Activated CD8-positive, alpha-beta T cell treated with anti-CD3 and anti-CD28 coated beads for 36 hours (primary cell): ENCODE data around the gene DAZAP1. TPM values are rescaled to one million over a fixed set of nuclear protein-coding genes. Genes with fewer than 3 reads are reported as not detected.

Experiments used
- ATAC-seq: fragments of 200-7000 bp; cut with Tn5 transposase; one replicate; pipeline ENCODE4 v1.10.0; 2021; ENCODE audit warnings: mild to moderate bottlenecking, moderate library complexity
- CTCF ChIA-PET: fragments of 350-600 bp; sonication (Branson Sonifier 250); formaldehyde crosslinking; loops from one replicate; lab custom pipeline; 2021; ENCODE audit warnings: antibody characterized with exemption; lab: Charles Lee
- POLR2A ChIA-PET: fragments of 350-600 bp; sonication (Branson Sonifier 250); formaldehyde crosslinking; loops from one replicate; lab custom pipeline; 2021; ENCODE audit warnings: antibody characterized with exemption; lab: Charles Lee
- DNase-seq: peaks from one replicate; pipeline ENCODE4 v3.0.0-alpha.2; 2020
- H3K27ac Mint-ChIP-seq: one replicate; pipeline ENCODE4 v1.8.0; 2021; ENCODE audit warnings: mild to moderate bottlenecking, mixed read lengths
- H3K27me3 Mint-ChIP-seq: one replicate; pipeline ENCODE4 v1.8.0; 2021; ENCODE audit warnings: mixed read lengths
- H3K36me3 Mint-ChIP-seq: one replicate; pipeline ENCODE4 v1.8.0; 2021; ENCODE audit warnings: low read depth, mixed read lengths
- H3K4me1 Mint-ChIP-seq: one replicate; pipeline ENCODE4 v1.8.0; 2021; ENCODE audit warnings: low read depth, mixed read lengths
- H3K4me3 Mint-ChIP-seq: one replicate; pipeline ENCODE4 v1.8.0; 2021; ENCODE audit warnings: mild to moderate bottlenecking, moderate library complexity, mixed read lengths
- H3K9me3 Mint-ChIP-seq: one replicate; pipeline ENCODE4 v1.8.0; 2021; ENCODE audit warnings: mixed read lengths
- CTCF ChIP-seq: fragments of 200-600 bp; IDR thresholded peaks from one replicate; pipeline ENCODE4 v1.8.0; 2022; ENCODE audit warnings: antibody characterized with exemption, mild to moderate bottlenecking
- intact Hi-C: fragments of 100-400 bp; cut with micrococcal nuclease; formaldehyde crosslinking; loops from one replicate; pipeline ENCODE4 v1.10.0; 2022
- total RNA-seq, 2 experiments: library from RNA; stranded (reverse); gene quantifications; one replicate each; pipeline ENCODE4 v1.2.3, GENCODE V29; 2021

The DAZAP1 gene
- total RNA-seq, 2 experiments from 2014 or later = 263 to 283 TPM

DNA sequence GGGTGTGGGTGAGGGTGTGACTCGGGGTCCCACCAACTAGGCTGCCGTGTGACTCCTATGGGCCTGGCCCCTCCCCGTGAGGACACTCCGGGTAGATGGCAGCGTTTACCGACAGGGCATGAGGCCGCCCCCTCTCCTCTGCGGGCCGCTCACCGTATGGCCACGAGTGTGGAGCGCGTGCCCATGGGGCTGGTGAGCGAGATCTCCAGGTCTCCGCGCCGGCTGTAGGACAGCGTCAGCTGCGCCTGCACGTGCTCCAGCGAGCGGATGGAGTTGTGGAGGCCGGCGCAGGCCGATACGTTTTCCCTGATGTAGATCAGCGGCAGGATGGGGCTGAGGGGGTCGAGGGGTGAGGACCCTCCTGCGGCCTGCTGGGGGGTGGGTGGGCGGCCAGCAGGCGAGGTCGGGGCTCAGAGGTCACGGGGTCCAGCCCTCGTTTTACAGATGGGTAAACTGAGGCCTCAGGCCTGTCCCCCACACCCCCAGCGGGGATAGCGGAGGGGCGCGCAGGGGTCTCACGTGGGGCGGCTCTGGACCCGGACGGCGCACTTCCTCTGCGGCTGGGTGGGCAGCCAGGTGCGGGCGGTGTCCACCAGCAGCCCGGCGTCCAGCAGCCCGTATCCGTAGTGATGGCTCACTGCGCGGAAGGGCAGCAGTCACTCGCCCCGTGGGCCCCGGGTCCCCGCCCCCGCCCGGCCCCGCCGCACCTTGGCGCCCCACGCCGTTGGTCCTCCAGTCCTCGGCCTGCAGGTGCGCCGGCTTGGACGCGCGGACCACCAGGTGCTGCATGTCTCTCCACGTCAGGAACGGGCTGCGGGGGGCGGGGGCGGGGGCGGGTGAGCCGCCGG, 76.0 kb downstream of the DAZAP1 start:
- Mint-ChIP-seq H3K4me1 (peaks cover 4% of the 10 kb centered on the region), H3K27ac (no peak overlapping the region), H3K4me3 (no peak overlapping the region), H3K9me3 (no peaks in the 10 kb centered on the region), H3K27me3 (no peaks in the 10 kb centered on the region), H3K36me3 (peaks cover 3% of the 10 kb centered on the region)
- ATAC-seq (no peak), DNase-seq (no peak)
- POLR2A ChIA-PET = no interaction called here
- no peak for TF ChIP-seq CTCF
- CTCF ChIA-PET = no interaction called here
- intact Hi-C loops = no loop called here

DNA sequence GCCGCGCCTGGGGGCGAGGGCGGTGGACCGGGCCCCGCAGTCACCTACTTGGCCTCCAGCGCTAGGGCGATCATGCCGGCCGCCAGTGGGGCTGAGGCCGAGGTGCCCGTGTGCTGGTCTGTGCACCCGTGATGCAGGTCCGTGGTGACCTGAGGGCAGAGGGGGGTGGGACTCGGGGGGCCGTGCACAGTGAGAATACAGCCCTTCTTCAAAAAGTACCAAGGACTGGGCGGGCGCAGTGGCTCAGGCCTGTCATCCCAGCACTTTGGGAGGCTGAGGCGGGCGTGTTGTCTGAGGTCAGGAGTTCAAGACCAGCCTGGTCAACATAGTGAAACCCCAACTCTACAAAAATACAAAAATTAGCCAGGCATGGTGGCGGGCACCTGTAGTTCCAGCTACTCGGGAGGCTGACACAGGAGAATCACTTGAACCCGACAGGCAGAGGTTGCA, 76.6 kb downstream of the DAZAP1 start:
- Mint-ChIP-seq H3K27ac (no peak overlapping the region), H3K9me3 (no peaks in the 10 kb centered on the region), H3K27me3 (no peaks in the 10 kb centered on the region), H3K36me3 (peaks cover 2% of the 10 kb centered on the region), H3K4me3 (no peak overlapping the region), H3K4me1 (peaks cover 3% of the 10 kb centered on the region)
- no peak for TF ChIP-seq CTCF
- intact Hi-C loops = no loop called here
- DNase-seq (no peak), ATAC-seq (no peak)
- POLR2A ChIA-PET = no interaction called here
- CTCF ChIA-PET = no interaction called here

Other genes with a start within 250 kb of the DAZAP1 start
- 10 to 100 TPM; 41.7 to 42.0 TPM for gene SBNO2, start 233.3 kb upstream of the DAZAP1 start, total RNA-seq
- 10 to 100 TPM; 55.1 to 58.0 TPM for gene STK11, start 201.8 kb upstream of the DAZAP1 start, total RNA-seq
- gene CBARP, start 169.6 kb upstream of the DAZAP1 start, total RNA-seq = under 1 TPM; 0.49 to 0.86 TPM
- 100 to 1,000 TPM; 186 to 199 TPM for gene ATP5F1D, start 165.8 kb upstream of the DAZAP1 start, total RNA-seq
- 10 to 100 TPM; 41.1 to 43.9 TPM for gene MIDN, start 159.0 kb upstream of the DAZAP1 start, total RNA-seq
- gene CIRBP, start 138.3 kb upstream of the DAZAP1 start, total RNA-seq = 100 to 1,000 TPM; 161 to 180 TPM
- 10 to 100 TPM; 77.0 to 88.0 TPM for gene FAM174C, start 132.1 kb upstream of the DAZAP1 start, total RNA-seq
- not detected for gene EFNA2, start 121.7 kb upstream of the DAZAP1 start, total RNA-seq
- gene NDUFS7, start 23.7 kb upstream of the DAZAP1 start, total RNA-seq = 100 to 1,000 TPM; 113 to 120 TPM
- 10 to 100 TPM; 27.8 to 29.5 TPM for gene GAMT, start 6.0 kb upstream of the DAZAP1 start, total RNA-seq
- gene RPS15, start 30.8 kb downstream of the DAZAP1 start, total RNA-seq = 1,000 to 10,000 TPM; 1,854 to 1,879 TPM
- gene APC2, start 42.5 kb downstream of the DAZAP1 start, total RNA-seq = under 1 TPM; 0.07 to 0.29 TPM
- 10 to 100 TPM; 21.3 to 21.5 TPM for gene C19orf25, start 71.6 kb downstream of the DAZAP1 start, total RNA-seq
- 1 to 10 TPM; 4.4 to 4.7 TPM for gene PCSK4, start 82.8 kb downstream of the DAZAP1 start, total RNA-seq
- 1 to 10 TPM; 2.0 to 2.4 TPM for gene REEP6, start 83.6 kb downstream of the DAZAP1 start, total RNA-seq
- gene ADAMTSL5, start 105.4 kb downstream of the DAZAP1 start, total RNA-seq = 1 to 10 TPM; 1.3 TPM
- not detected for gene PLK5, start 116.5 kb downstream of the DAZAP1 start, total RNA-seq
- 1 to 10 TPM; 5.0 to 5.5 TPM for gene MEX3D, start 160.7 kb downstream of the DAZAP1 start, total RNA-seq
- gene MBD3, start 185.3 kb downstream of the DAZAP1 start, total RNA-seq = 10 to 100 TPM; 87.8 to 92.5 TPM
- gene UQCR11, start 197.9 kb downstream of the DAZAP1 start, total RNA-seq = 100 to 1,000 TPM; 231 TPM
- 100 to 1,000 TPM; 124 to 126 TPM for gene TCF3, start 245.0 kb downstream of the DAZAP1 start, total RNA-seq